Body of pancreas (tissue), 4 donors: ENCODE data around the gene MCTP2. TPM values are rescaled to one million over a fixed set of nuclear protein-coding genes. Genes with fewer than 3 reads are reported as not detected.

Source experiments
- ATAC-seq: fragments of 150-250 bp; one replicate; pipeline ENCODE4 v1.9.1; 2016
- DNase-seq, 4 donors: peaks; one replicate each; pipeline ENCODE4 v3.0.0-alpha.2; 2019
- H3K27ac ChIP-seq, 4 donors: fragments of 200-600 bp; sonication (generic); 1 replicate in 3 of 4; 2 replicates in 1 of 4; pipeline versions ENCODE4 v1.5.1 to v1.6.1; 2016 to 2019; ENCODE audit warnings: mild to moderate bottlenecking in 1 of 4, mixed read lengths in 1 of 4, moderate library complexity in 1 of 4
- H3K27me3 ChIP-seq, 2 donors: fragments of 200-600 bp; sonication (generic); one replicate each; pipeline ENCODE4 v1.6.0; 2016; ENCODE audit warnings: mild to moderate bottlenecking in 1 of 2
- H3K36me3 ChIP-seq, 2 donors: fragments of 200-600 bp; sonication (generic); replicated peaks in 1 of 2; 2 replicates each; pipeline ENCODE4 v1.5.1; 2016; ENCODE audit warnings: low read depth in 2 of 2; ENCODE audit not compliant: insufficient read depth in 1 of 2
- H3K4me1 ChIP-seq: fragments of 200-600 bp; sonication (generic); one replicate; pipeline ENCODE4 v1.6.0; 2016
- H3K4me3 ChIP-seq, 2 donors: fragments of 200-600 bp; sonication (generic); 1 replicate in 1 of 2; 2 replicates in 1 of 2; pipeline ENCODE4 v1.5.1; 2016 to 2019
- H3K9me3 ChIP-seq, 3 donors: fragments of 200-600 bp; sonication (generic); 1 replicate in 2 of 3; 2 replicates in 1 of 3; pipeline ENCODE4 v1.5.1; 2016
- CTCF ChIP-seq, 7 experiments: fragments of 450-650 bp in 4 of 7; fragments of 200-600 bp in 3 of 7; sonication (generic) in 3 of 7; IDR thresholded peaks; one replicate each; pipeline ENCODE4 v1.5.1; 2016 to 2019; ENCODE audit warnings: antibody characterized with exemption in 7 of 7
- POLR2A ChIP-seq, 3 donors: fragments of 450-650 bp; IDR thresholded peaks; one replicate each; pipeline ENCODE4 v1.6.1; 2016; ENCODE audit warnings: antibody characterized with exemption in 3 of 3, mild to moderate bottlenecking in 2 of 3
- WGBS, 2 donors: methylation state at CpG; one replicate each; pipeline ENCODE4 v1.1.5; 2017; 5-methylcytosine and 5-hydroxymethylcytosine counted together
- intact Hi-C: fragments of 100-400 bp; cut with DNase I; formaldehyde crosslinking; loops from one replicate; pipeline ENCODE4 v1.15.1; 2023
- total RNA-seq, 2 donors: library from RNA; depleted of rRNA; stranded (reverse); fragments of >200 nt; gene quantifications; one replicate each; pipeline ENCODE4 v1.1.0, GENCODE V29; 2016

MCTP2 gene
- total RNA-seq, 2 donors from 2014 or later, result 28.5 to 31.6 TPM

GRCh38 chr15:94263341-94264273 is 32.2 kb downstream of the MCTP2 start:
- peaks cover 15% of the 10 kb centered on the region for H3K4me1 ChIP-seq
- H3K4me3 ChIP-seq, result no peak overlapping the region
- WGBS, 2 donors, result 82 to 87% methylated on average over 7 of the region's 7 CpGs
- H3K27ac ChIP-seq, result no peak overlapping the region
- intact Hi-C loops, result no loop called here
- no peaks in the 10 kb centered on the region for H3K36me3 ChIP-seq
- DNase-seq, result no peak
- H3K9me3 ChIP-seq, result no peaks in the 10 kb centered on the region
- ATAC-seq, result no peak
- TF ChIP-seq POLR2A (IDR thresholded peaks at IDR 0.05), result no peak
- TF ChIP-seq CTCF (IDR thresholded peaks at IDR 0.05), result no peak
- H3K27me3 ChIP-seq, result no peaks in the 10 kb centered on the region

- intact Hi-C loops, result no loop called here
- Histone ChIP-seq H3K4me1 (peaks cover 10% of the 10 kb centered on the region), H3K27ac (no peak overlapping the region), H3K36me3 (no peaks in the 10 kb centered on the region), H3K9me3 (no peaks in the 10 kb centered on the region), H3K27me3 (no peaks in the 10 kb centered on the region), H3K4me3 (no peak overlapping the region)
- WGBS, 2 donors, result 67 to 74% methylated on average over 4 of the region's 4 CpGs
- DNase-seq, result no peak
- TF ChIP-seq CTCF (IDR thresholded peaks at IDR 0.05) (no peak), POLR2A (IDR thresholded peaks at IDR 0.05) (no peak)
- no peak for ATAC-seq
Observed at GRCh38 chr15:94265009-94265408, 33.6 kb downstream of the MCTP2 start.

GRCh38 chr15:94265982-94266381 is 34.6 kb downstream of the MCTP2 start:
- 72 to 77% methylated on average over 6 of the region's 6 CpGs for WGBS, 2 donors
- intact Hi-C loops, result no loop called here
- no peaks in the 10 kb centered on the region for H3K27me3 ChIP-seq

GRCh38 chr15:94266789-94267188 is 35.4 kb downstream of the MCTP2 start:
- Histone ChIP-seq H3K27me3 (no peaks in the 10 kb centered on the region), H3K27ac (no peak overlapping the region), H3K9me3 (no peaks in the 10 kb centered on the region), H3K4me1 (peaks cover 8% of the 10 kb centered on the region), H3K4me3 (no peak overlapping the region), H3K36me3 (no peaks in the 10 kb centered on the region)
- no peak for DNase-seq
- ATAC-seq, result no peak
- WGBS, 2 donors, result 91 to 97% methylated on average over 3 of the region's 3 CpGs
- intact Hi-C loops, result no loop called here
- no peak for TF ChIP-seq POLR2A (IDR thresholded peaks at IDR 0.05)
- no peak for TF ChIP-seq CTCF (IDR thresholded peaks at IDR 0.05)

More at GRCh38 chr15:94265982-94266381, 34.6 kb downstream of the MCTP2 start:
- ATAC-seq (no peak), DNase-seq (no peak)
- no peaks in the 10 kb centered on the region for H3K9me3 ChIP-seq
- H3K4me3 ChIP-seq, result no peak overlapping the region
- no peak overlapping the region for H3K27ac ChIP-seq
- H3K4me1 ChIP-seq, result peaks cover 7% of the 10 kb centered on the region
- no peaks in the 10 kb centered on the region for H3K36me3 ChIP-seq
- TF ChIP-seq POLR2A (IDR thresholded peaks at IDR 0.05) (no peak), CTCF (IDR thresholded peaks at IDR 0.05) (no peak)
